ENCODE data around the gene POLD1. TPM values are rescaled to one million over a fixed set of nuclear protein-coding genes. Genes with fewer than 3 reads are reported as not detected.
A peak's percentile ranks its signal among the peaks of the same experiment; 100 is the strongest.

POLD1 gene
- total and polyA plus RNA-seq, 5 donors from 2014 or later, result 19.3 to 28.1 (median 21.4) TPM

DNA sequence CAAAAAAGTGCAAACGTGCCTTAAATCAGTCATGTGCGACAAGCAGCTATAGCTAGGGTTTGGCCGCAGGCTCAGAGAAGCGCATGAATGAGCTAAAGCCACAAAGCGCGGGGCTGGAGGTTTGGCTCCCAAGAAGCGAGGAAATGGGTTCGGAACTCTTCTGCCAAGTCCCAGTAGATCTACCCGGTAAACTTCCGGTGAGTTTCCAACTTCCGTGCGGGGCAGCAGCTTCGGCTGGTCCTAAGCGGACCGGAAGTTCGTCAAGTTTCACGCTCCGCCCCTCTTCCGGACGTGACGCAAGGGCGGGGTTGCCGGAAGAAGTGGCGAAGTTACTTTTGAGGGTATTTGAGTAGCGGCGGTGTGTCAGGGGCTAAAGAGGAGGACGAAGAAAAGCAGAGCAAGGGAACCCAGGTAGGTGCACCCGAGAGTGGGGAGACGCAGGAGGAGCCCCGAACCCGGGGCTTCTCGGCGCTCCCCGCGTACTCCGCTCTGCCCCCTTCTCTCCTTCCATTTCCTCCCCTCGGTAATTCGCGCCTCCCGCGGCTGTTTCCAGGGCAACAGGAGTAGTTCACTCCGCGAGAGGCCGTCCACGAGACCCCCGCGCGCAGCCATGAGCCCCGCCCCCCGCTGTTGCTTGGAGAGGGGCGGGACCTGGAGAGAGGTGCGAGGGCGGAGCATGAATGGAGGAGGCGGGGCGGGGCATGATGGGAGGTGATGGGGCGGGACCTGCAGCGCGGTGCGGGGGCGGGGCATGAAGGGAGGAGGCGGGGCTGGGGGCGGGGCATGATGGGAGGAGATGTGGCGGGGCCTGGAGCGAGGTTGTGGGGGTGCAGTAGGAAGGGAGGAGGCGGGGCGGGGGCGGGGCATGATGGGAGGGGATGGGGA lies 7.7 kb upstream of the POLD1 start, which contains the start of gene NR1H2:
Gene NR1H2 (plus strand): TSS at position 292 of the 885 bp plus-strand sequence. CDS start 1,149 bp downstream, outside the sequence.
- DNase-seq (peak; percentile 91 to 99 (median 96)), ATAC-seq (ENCODE audit: low read depth in 2 of 2) (peak; percentile 89 to 90)
- Histone ChIP-seq H3K4me1 (ENCODE audit: control insufficient read depth, insufficient read depth, low read length, poor library complexity, severe bottlenecking) (peaks cover 12% of the 10 kb centered on the region), H3K27ac (ENCODE audit: insufficient read depth, low read length, poor library complexity, severe bottlenecking) (peak within 1 kb of the TSS; percentile 100), H3K27me3 (ENCODE audit: control insufficient read depth, insufficient read depth, low read length) (no peaks in the 10 kb centered on the region), H3K4me3 (ENCODE audit: low read depth, low read length) (peak within 1 kb of the TSS; percentile 83), H3K9me3 (ENCODE audit: control insufficient read depth in 2 of 2, low read length in 2 of 2) (no peaks in the 10 kb centered on the region), H3K36me3 (ENCODE audit: control insufficient read depth, insufficient read depth, low read length) (peaks cover 34% of the 10 kb centered on the region)
- Mint-ChIP-seq H3K4me1 (peaks cover 0 to 25% (median 11%) of the 10 kb centered on the region in 4 donors), H3K4me3 (peak within 1 kb of the TSS; percentile 86 to 98 (median 96)), H3K27me3 (no peaks in the 10 kb centered on the region), H3K9me3 (peaks cover 0 to 2% (median 0%) of the 10 kb centered on the region in 7 donors), H3K27ac (peak within 1 kb of the TSS; percentile 97 to 100 (median 99)), H3K36me3 (peaks cover 15% of the 10 kb centered on the region)

DNA sequence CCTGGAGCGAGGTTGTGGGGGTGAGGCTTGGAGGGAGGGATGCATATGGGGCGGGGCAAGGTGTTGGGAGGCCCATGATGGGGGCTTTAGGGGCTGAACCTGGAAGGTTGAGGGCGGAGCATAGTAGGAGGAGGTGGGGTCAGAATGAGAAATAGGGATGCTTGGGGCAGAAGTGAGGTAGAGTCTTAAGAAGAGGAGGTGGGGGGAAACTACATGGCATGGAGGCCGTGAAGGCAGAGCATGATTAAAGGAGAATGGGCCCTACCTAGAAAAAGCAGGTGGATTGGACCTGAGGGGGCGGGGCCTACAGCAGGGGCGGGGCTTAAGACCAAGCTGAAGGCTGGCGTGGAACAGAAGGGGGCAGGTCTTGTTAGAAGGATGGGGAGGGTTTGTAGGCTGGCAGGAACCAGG lies 7.1 kb upstream of the POLD1 start:
- Histone ChIP-seq H3K36me3 (ENCODE audit: control insufficient read depth, insufficient read depth, low read length) (peaks cover 39% of the 10 kb centered on the region), H3K4me3 (ENCODE audit: low read depth, low read length) (no peak overlapping the region), H3K27me3 (ENCODE audit: control insufficient read depth, insufficient read depth, low read length) (no peaks in the 10 kb centered on the region), H3K4me1 (ENCODE audit: control insufficient read depth, insufficient read depth, low read length, poor library complexity, severe bottlenecking) (peaks cover 12% of the 10 kb centered on the region), H3K27ac (ENCODE audit: insufficient read depth, low read length, poor library complexity, severe bottlenecking) (peak overlapping the region; percentile 100), H3K9me3 (ENCODE audit: control insufficient read depth in 2 of 2, low read length in 2 of 2) (no peaks in the 10 kb centered on the region)
- ATAC-seq (ENCODE audit: low read depth in 2 of 2) (no peak), DNase-seq (peak; percentile 56 to 61 (median 58))
- Mint-ChIP-seq H3K9me3 (peaks cover 0 to 2% (median 0%) of the 10 kb centered on the region in 7 donors), H3K4me1 (peaks cover 0 to 25% (median 11%) of the 10 kb centered on the region in 4 donors), H3K27ac (peak overlapping the region in 2 of 3 donors; percentile 99 to 100), H3K4me3 (peak overlapping the region; percentile 81 to 96 (median 87)), H3K27me3 (no peaks in the 10 kb centered on the region), H3K36me3 (peaks cover 16% of the 10 kb centered on the region)

DNA sequence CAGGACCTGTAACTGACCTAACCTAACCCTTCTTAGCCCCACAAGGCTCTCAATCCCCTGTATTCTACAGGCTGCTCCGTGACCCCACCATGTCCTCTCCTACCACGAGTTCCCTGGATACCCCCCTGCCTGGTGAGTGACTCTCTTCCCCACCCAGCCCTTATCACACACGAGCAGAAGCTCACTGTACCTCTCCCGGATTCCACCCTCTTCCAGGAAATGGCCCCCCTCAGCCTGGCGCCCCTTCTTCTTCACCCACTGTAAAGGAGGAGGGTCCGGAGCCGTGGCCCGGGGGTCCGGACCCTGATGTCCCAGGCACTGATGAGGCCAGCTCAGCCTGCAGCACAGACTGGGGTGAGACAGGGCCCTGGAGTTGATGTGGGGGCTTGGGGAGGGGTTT lies 6.6 kb upstream of the POLD1 start:
- no peaks in the 10 kb centered on the region for H3K27me3 Mint-ChIP-seq
- no peaks in the 10 kb centered on the region for H3K9me3 ChIP-seq (ENCODE audit: control insufficient read depth in 2 of 2, low read length in 2 of 2)

DNA sequence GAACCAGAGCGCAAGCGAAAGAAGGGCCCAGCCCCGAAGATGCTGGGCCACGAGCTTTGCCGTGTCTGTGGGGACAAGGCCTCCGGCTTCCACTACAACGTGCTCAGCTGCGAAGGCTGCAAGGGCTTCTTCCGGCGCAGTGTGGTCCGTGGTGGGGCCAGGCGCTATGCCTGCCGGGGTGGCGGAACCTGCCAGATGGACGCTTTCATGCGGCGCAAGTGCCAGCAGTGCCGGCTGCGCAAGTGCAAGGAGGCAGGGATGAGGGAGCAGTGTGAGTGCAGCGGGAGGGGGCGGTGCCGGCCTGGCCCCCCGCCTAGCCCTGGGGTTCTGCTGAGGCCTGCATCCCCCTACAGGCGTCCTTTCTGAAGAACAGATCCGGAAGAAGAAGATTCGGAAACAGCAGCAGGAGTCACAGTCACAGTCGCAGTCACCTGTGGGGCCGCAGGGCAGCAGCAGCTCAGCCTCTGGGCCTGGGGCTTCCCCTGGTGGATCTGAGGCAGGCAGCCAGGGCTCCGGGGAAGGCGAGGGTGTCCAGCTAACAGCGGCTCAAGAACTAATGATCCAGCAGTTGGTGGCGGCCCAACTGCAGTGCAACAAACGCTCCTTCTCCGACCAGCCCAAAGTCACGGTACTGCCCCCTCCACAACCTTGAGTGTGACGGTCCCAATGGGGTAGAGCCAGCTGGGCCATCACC lies 5.8 kb upstream of the POLD1 start:
- no peaks in the 10 kb centered on the region for H3K27me3 ChIP-seq (ENCODE audit: control insufficient read depth, insufficient read depth, low read length)
- no peak for ATAC-seq (ENCODE audit: low read depth in 2 of 2)
- peaks cover 0 to 2% (median 0%) of the 10 kb centered on the region in 7 donors for H3K9me3 Mint-ChIP-seq
- H3K27ac ChIP-seq (ENCODE audit: insufficient read depth, low read length, poor library complexity, severe bottlenecking), result no peak overlapping the region
- H3K9me3 ChIP-seq (ENCODE audit: control insufficient read depth in 2 of 2, low read length in 2 of 2), result no peaks in the 10 kb centered on the region
- no peaks in the 10 kb centered on the region for H3K27me3 Mint-ChIP-seq
- H3K36me3 Mint-ChIP-seq, result peaks cover 16% of the 10 kb centered on the region
- peaks cover 39% of the 10 kb centered on the region for H3K36me3 ChIP-seq (ENCODE audit: control insufficient read depth, insufficient read depth, low read length)
- H3K27ac Mint-ChIP-seq, result peak overlapping the region in 2 of 3 donors; percentile 6 to 59
- H3K4me3 Mint-ChIP-seq, result peak overlapping the region; percentile 31 to 89 (median 65)
- H3K4me3 ChIP-seq (ENCODE audit: low read depth, low read length), result no peak overlapping the region
- H3K4me1 Mint-ChIP-seq, result peaks cover 0 to 29% (median 13%) of the 10 kb centered on the region in 4 donors
- peaks cover 12% of the 10 kb centered on the region for H3K4me1 ChIP-seq (ENCODE audit: control insufficient read depth, insufficient read depth, low read length, poor library complexity, severe bottlenecking)
- no peak for DNase-seq

More for the DNA sequence above, 6.6 kb upstream of the POLD1 start:
- DNase-seq, result no peak
- Mint-ChIP-seq H3K4me1 (peaks cover 0 to 25% (median 11%) of the 10 kb centered on the region in 4 donors), H3K4me3 (peak overlapping the region; percentile 15 to 96 (median 65)), H3K36me3 (peaks cover 16% of the 10 kb centered on the region), H3K27ac (peak overlapping the region in 1 of 3 donors; percentile 100), H3K9me3 (peaks cover 0 to 2% (median 0%) of the 10 kb centered on the region in 7 donors)
- Histone ChIP-seq H3K27ac (ENCODE audit: insufficient read depth, low read length, poor library complexity, severe bottlenecking) (peak overlapping the region; percentile 100), H3K36me3 (ENCODE audit: control insufficient read depth, insufficient read depth, low read length) (peaks cover 39% of the 10 kb centered on the region), H3K27me3 (ENCODE audit: control insufficient read depth, insufficient read depth, low read length) (no peaks in the 10 kb centered on the region), H3K4me3 (ENCODE audit: low read depth, low read length) (no peak overlapping the region), H3K4me1 (ENCODE audit: control insufficient read depth, insufficient read depth, low read length, poor library complexity, severe bottlenecking) (peaks cover 12% of the 10 kb centered on the region)
- no peak for ATAC-seq (ENCODE audit: low read depth in 2 of 2)

DNA sequence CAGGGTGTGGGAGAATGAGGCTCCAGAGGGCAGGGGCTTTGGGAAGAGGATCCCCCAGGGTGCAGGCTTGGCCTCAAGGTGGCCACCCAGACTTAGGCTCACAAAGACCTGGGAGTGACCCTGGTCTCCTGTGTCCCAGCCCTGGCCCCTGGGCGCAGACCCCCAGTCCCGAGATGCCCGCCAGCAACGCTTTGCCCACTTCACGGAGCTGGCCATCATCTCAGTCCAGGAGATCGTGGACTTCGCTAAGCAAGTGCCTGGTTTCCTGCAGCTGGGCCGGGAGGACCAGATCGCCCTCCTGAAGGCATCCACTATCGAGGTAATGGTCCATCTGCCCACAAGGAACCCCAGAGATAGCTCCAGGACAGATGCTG lies 5.3 kb upstream of the POLD1 start:
- H3K36me3 ChIP-seq (ENCODE audit: control insufficient read depth, insufficient read depth, low read length), result peaks cover 39% of the 10 kb centered on the region
- ATAC-seq (ENCODE audit: low read depth in 2 of 2), result no peak
- H3K27ac ChIP-seq (ENCODE audit: insufficient read depth, low read length, poor library complexity, severe bottlenecking), result no peak overlapping the region
- Mint-ChIP-seq H3K4me1 (peaks cover 0 to 34% (median 18%) of the 10 kb centered on the region in 4 donors), H3K27me3 (peaks cover 2% of the 10 kb centered on the region), H3K9me3 (peaks cover 0 to 2% (median 0%) of the 10 kb centered on the region in 7 donors), H3K4me3 (peak overlapping the region in 2 of 4 donors; percentile 48 to 86), H3K27ac (peak overlapping the region in 1 of 3 donors; percentile 6), H3K36me3 (peaks cover 19% of the 10 kb centered on the region)
- no peaks in the 10 kb centered on the region for H3K9me3 ChIP-seq (ENCODE audit: control insufficient read depth in 2 of 2, low read length in 2 of 2)
- DNase-seq, result no peak
- no peak overlapping the region for H3K4me3 ChIP-seq (ENCODE audit: low read depth, low read length)
- no peaks in the 10 kb centered on the region for H3K27me3 ChIP-seq (ENCODE audit: control insufficient read depth, insufficient read depth, low read length)
- H3K4me1 ChIP-seq (ENCODE audit: control insufficient read depth, insufficient read depth, low read length, poor library complexity, severe bottlenecking), result peaks cover 17% of the 10 kb centered on the region

DNA sequence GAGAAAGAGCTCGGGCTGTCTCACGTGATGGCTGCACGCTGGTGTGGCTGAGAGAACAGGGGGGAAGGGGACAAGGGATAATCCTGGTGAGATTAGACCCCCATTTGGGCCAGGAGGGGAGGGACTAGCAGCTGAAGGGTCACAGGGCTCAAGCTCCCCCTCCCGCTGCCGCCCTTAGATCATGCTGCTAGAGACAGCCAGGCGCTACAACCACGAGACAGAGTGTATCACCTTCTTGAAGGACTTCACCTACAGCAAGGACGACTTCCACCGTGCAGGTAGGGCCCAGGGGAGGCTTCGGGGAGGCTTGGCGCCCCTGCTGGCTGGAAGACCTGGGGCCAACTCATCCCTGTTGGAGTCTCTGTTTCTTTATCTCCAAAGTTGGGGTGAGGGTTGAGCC lies 4.5 kb upstream of the POLD1 start:
- DNase-seq, result no peak
- Mint-ChIP-seq H3K27me3 (peaks cover 4% of the 10 kb centered on the region), H3K9me3 (peaks cover 0 to 2% (median 0%) of the 10 kb centered on the region in 7 donors), H3K4me1 (peaks cover under 1 to 41% (median 22%) of the 10 kb centered on the region in 4 donors), H3K36me3 (peaks cover 20% of the 10 kb centered on the region), H3K27ac (peak overlapping the region in 1 of 3 donors; percentile 82), H3K4me3 (peak overlapping the region in 2 of 4 donors; percentile 3 to 61)
- Histone ChIP-seq H3K36me3 (ENCODE audit: control insufficient read depth, insufficient read depth, low read length) (peaks cover 39% of the 10 kb centered on the region), H3K27ac (ENCODE audit: insufficient read depth, low read length, poor library complexity, severe bottlenecking) (no peak overlapping the region), H3K4me3 (ENCODE audit: low read depth, low read length) (no peak overlapping the region), H3K9me3 (ENCODE audit: control insufficient read depth in 2 of 2, low read length in 2 of 2) (no peaks in the 10 kb centered on the region), H3K4me1 (ENCODE audit: control insufficient read depth, insufficient read depth, low read length, poor library complexity, severe bottlenecking) (peaks cover 21% of the 10 kb centered on the region), H3K27me3 (ENCODE audit: control insufficient read depth, insufficient read depth, low read length) (no peaks in the 10 kb centered on the region)
- no peak for ATAC-seq (ENCODE audit: low read depth in 2 of 2)

DNA sequence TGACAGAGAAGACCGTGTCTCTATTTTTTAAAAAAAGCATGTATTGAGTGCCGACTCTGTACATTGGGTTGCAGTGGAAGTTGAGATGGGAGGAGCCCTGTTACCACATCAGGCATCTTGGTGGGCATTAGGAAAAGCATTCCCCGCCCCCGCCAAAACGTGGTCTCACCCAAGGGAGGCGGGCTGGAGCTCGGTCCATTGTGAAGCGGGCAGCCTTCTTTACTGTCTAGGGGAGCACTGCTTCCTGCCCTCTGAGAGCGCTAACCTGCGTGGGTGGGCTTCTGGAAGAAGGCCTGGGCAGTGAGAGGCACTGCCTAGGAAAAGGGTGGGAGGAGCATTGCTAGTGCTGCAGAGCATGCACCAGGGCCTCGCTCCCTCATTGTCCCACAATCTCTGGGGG lies 4.0 kb upstream of the POLD1 start:
- ATAC-seq (ENCODE audit: low read depth in 2 of 2) (no peak), DNase-seq (no peak)
- no peaks in the 10 kb centered on the region for H3K27me3 ChIP-seq (ENCODE audit: control insufficient read depth, insufficient read depth, low read length)
- peak overlapping the region in 1 of 4 donors; percentile 61 for H3K4me3 Mint-ChIP-seq
- peak overlapping the region in 1 of 3 donors; percentile 82 for H3K27ac Mint-ChIP-seq
- H3K4me1 Mint-ChIP-seq, result peaks cover 6 to 46% (median 28%) of the 10 kb centered on the region in 4 donors
- H3K36me3 Mint-ChIP-seq, result peaks cover 20% of the 10 kb centered on the region
- H3K4me3 ChIP-seq (ENCODE audit: low read depth, low read length), result no peak overlapping the region
- H3K4me1 ChIP-seq (ENCODE audit: control insufficient read depth, insufficient read depth, low read length, poor library complexity, severe bottlenecking), result peaks cover 26% of the 10 kb centered on the region
- peaks cover 4% of the 10 kb centered on the region for H3K27me3 Mint-ChIP-seq
- peaks cover 0 to 2% (median 0%) of the 10 kb centered on the region in 7 donors for H3K9me3 Mint-ChIP-seq
- H3K9me3 ChIP-seq (ENCODE audit: control insufficient read depth in 2 of 2, low read length in 2 of 2), result no peaks in the 10 kb centered on the region
- no peak overlapping the region for H3K27ac ChIP-seq (ENCODE audit: insufficient read depth, low read length, poor library complexity, severe bottlenecking)
- H3K36me3 ChIP-seq (ENCODE audit: control insufficient read depth, insufficient read depth, low read length), result peaks cover 39% of the 10 kb centered on the region

Measured in CD4-positive, CD25-positive, alpha-beta regulatory T cell (primary cell).